NCI-H1694 treated with DMSO at 0.1 percent for 48 hours (cell line): ENCODE results near the gene SETD1A.
"Not testable (repeated sequence)": the region's sequence is repeated elsewhere in the genome, so short reads cannot be mapped to it uniquely, and the experiment has no call there.

ENCODE experiments used
- DNase-seq: peaks from one replicate; lab custom pipeline; 2025; lab: John Stamatoyannopoulos, UW

The SETD1A gene

DNA sequence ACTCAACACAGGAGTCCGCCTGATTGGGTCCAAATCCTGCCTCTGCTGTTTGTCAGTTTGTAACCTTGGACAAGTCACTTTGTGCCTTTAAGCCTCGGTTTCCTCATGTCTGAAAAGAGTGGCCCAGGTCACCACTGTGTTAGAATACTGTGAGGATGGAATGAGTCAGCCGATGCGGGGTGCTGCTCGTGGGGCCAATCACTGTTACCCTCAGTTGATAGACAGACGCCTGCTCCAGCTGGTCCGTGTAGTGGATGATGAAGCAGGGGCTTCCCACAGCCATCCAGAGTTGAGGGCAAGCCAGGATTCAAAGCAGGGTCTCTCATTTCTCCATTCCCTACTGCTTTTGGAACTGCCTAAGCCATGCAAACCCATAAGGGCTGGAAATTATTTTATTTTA is 28.4 kb upstream of the SETD1A start:
- DNase-seq, result no peak

DNA sequence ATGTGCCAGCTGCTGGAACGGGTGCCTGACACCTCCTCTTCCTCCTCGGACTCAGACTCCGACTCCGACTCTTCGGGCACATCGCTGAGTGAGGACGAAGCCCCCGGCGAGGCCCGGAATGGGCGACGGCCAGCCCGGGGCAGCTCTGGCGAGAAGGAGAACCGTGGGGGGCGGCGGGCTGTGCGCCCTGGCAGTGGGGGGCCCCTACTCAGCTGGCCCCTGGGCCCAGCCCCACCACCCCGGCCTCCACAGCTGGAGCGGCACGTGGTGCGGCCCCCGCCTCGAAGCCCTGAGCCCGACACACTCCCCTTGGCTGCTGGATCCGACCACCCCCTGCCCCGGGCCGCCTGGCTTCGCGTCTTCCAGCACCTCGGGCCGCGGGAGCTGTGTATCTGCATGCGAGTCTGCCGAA is 27.4 kb upstream of the SETD1A start:
- DNase-seq, result no peak

DNA sequence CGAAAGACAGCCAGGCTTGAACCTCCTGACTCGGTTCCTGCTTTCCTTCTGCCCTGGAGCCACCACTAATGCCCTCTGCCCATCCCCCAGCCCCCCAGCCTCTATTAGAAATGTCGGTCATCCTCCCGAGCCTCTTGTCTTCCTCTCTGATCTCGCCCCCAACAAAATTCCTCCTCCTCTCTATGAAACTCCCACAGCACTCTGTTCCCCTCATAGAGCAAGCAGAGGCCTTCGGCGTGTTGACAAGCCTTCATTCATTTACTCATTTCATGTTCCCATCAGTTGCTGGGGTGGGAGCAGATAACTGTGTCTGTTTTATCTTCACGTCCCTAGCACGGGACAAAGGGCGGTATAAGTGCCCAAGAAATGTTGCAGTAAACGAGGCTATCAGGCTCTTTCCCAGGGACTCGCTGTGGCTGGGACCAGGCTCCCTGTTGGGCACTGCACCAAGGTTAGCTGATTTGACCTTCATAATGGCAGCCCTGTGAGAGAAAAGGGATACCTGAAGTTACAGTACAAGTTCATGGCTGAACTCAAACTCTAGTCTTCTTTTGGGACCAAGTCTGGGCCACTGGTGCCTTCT is 26.4 kb upstream of the SETD1A start:
- DNase-seq, result no peak

DNA sequence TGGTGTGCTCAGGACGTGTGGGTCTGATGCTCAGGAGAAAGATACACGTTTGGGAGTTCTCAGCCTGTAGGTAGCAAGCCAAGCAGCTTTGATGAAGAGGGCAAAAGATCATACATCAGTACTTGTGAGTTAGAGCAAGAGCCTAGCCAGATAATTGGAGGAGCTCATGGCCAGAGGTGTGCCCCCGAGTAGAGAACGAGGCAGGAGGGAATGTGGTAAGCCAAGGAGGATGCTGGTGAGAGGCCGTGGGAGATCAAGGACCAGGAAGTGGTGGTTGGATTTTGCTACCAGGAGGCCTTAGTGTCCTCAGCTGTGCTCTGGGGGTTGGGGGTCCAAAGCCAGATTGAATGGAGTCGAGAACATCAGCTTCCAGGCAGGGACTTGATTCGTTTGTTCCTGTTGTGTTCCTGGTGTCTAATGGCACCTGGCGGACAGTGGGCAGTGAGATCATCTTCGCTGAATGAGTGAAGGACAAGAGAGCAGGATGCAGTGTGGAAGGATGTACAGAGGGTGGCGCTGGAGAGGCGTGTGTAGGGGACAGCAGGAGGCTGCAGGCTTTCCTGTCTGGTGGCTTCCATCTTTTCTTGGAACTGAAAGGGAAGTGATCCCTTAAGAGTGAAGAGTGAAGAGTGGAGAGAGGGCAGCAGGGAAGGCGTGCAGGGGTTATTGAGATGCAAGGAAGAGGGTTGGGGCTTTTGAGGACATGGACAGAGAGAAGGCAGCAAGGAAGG is 22.6 kb upstream of the SETD1A start:
- peak; percentile 9 for DNase-seq

DNA sequence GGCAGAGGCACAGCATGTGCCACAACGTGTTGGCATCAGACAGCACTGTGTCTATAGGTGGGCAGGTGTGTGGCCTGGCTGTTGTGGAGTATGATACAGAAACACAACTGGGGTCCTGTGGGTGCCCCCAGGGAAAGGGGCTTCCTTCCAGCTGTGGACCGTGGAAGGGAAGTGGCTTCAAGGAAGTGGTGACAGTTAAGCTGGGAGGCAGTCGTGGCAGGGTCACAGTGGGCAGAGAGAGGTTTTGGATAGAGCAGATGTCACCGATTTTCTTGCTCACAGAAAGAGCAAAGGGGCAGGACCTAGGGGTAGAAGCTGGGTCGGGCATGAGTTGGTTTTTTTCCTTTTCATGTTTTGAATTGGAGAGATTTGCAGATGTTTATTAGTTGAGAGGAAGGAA is 19.9 kb upstream of the SETD1A start:
- DNase-seq, result no peak

DNA sequence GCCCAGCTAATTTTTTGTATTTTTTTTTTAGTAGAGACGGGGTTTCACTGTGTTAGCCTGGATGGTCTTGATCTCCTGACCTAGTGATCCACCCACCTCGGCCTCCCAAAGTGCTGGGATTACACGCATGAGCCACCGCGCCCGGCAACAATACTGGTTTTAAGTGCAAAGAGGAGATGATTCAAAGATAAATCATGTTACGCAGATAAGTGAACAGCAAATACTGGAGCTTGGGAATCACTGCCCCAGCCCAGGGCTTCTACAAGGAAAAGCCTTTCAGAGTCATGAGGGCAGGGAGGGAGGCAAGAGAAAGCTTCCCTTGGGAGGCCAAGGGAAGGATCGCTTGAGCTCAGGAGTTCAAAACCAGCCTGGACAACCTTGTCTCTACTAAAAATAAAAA is 18.0 kb upstream of the SETD1A start:
- DNase-seq, result not testable (repeated sequence)

DNA sequence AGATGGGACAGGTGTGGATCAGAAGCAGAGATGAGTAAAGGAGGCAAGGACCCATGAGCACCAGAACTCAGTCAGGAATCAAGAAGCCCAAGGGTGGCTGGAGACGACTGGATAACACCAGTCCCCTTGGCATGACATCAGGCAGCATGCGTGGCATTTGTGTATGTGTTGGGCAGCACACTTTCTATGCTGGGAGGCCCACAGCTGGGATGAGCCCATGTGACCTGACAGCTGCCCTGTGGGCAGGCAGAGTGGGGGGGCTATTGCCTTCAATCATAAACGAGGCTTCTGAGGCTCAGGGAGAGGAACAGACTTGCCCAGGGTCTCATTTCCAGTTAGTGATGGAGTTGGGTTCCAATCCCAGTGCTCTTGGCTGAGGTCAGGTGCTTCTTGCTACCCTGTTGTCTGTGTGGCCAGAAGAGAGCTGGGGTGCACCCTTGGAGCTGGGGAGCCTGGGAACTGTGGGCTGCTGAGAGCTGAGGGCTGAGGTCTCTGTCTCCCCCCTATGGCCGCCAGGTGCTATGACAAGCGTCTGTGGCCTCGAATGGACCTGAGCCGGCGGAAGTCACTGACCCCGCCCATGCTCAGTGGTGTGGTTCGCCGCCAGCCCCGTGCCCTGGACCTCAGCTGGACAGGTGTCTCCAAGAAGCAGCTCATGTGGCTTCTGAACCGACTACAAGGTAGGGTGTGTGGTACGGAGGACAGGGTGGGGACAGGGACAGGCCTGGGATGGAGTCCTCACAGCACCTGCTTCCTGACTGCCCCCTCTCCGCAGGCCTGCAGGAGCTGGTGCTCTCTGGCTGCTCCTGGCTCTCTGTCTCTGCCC is 15.7 kb upstream of the SETD1A start:
- no peak for DNase-seq

DNA sequence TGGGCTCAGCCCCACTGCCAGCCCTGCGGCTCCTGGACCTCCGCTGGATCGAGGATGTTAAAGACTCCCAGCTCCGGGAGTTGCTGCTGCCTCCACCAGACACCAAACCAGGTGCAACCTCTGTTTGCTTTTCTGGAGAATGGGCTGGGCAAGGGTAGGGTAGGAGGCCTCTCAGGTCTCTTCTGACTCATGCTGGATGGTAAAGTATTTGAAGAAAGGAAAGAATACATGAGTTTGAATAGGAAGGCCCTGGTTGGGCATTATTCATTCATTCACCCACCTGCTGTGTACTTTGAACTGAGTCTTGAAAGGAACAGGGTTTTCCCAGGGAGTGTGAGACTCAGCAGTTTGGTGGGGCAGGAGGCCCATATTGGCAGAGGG is 15.1 kb upstream of the SETD1A start:
- DNase-seq, result no peak

DNA sequence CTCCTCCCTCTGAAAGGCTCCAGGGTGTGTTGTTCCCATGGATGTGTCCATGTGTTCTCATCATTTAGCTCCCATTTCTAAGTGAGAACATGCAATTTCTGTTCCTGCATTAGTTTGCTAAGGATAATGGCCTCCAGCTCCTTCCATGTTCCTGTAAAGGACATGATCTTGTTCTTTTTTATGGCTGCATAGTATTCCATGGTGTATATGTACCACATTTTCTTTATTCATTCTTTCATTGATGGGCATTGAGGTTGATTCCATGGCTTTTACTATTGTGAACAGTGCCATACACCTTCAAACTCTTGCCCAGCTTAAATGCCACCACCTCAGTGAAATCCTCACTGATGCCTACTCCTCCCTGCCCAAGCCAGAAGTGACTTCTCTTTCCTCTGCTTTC is 13.2 kb upstream of the SETD1A start:
- no peak for DNase-seq

DNA sequence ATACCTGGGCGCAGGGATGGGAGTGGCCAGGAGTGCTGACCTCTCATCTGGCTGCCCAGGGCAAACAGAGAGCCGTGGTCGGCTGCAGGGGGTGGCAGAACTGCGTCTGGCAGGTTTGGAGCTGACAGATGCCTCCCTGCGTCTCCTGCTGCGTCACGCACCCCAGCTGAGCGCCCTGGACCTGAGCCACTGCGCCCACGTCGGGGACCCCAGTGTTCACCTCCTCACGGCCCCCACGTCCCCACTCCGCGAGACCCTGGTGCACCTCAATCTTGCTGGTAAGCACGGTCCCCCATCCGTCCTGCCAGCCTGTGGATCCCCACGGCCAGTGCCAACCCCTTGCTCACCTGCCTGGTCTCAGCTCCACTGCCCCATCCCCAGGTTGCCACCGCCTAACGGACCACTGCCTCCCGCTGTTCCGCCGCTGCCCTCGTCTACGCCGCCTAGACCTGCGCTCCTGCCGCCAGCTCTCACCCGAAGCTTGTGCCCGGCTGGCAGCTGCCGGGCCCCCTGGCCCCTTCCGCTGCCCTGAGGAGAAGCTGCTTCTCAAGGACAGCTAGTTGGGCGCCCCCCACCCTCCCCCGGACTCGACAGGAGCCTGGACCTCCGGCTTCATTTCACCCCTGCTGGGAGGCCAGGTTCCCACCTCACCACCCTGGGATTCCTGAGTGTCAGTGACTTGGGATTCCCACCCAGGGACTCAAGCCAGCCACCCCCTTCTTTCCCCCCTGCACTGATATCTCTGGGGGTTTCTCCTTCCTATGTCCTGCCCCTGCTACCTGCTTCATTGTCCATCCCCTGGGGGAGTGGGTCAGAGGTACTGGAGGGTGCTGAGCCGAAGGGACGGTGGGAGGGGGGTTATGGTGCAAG is 10.6 kb upstream of the SETD1A start:
- no peak for DNase-seq

DNA sequence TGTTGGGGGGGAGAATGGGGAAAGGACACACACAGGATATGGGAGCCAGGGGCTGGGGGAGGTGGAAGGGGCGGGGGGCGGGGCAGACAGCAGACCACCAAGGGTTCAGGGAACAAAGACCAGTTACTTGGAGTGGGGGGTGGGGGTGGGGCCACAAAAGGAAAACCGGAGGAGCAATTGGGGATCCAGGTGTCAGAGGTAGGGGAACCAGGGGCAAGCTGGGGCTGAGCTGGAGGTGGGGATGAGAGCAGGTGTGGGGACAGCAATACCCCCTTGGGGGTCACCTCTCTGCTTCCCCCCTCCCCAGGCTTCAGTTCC is 10.1 kb upstream of the SETD1A start:
- no peak for DNase-seq

DNA sequence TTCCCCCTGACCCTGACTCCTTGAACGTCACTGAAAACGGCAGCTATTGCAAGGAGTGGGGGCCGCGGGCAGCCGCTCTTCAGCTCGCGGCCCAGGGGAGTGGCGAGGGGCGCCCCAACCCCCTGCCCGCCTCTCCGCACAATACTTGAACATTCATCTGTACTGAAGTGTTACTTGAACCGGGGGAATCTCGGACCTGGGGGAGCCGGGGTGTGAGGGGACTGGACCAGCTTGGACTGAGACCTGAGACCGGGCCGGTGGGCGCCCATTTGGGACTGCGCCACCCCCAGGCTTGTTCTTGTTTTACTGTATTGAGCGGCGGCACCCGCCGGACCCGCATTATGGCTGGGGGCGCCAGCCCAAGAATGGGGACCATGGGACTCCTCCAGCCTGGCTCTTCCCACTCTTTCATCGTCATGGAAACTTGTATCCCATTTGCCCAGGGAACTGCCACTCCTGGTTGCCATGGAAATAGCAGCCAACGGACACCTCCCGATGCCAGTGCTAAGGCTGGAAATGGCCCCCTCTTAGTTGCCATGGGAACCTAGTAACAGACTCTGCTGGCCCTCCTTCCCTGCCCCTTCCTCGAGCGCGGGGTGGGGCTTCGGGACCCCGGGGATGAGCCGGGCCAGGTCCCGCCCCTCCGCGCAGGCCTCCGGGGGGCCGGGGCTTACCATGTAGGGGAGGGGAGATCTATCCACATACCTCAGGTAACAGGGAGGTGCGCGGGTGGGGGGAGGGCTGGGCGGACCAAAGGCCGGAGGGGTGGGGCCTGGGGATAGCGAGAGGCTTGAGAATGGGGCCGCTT is 9.5 kb upstream of the SETD1A start:
- no peak for DNase-seq

DNA sequence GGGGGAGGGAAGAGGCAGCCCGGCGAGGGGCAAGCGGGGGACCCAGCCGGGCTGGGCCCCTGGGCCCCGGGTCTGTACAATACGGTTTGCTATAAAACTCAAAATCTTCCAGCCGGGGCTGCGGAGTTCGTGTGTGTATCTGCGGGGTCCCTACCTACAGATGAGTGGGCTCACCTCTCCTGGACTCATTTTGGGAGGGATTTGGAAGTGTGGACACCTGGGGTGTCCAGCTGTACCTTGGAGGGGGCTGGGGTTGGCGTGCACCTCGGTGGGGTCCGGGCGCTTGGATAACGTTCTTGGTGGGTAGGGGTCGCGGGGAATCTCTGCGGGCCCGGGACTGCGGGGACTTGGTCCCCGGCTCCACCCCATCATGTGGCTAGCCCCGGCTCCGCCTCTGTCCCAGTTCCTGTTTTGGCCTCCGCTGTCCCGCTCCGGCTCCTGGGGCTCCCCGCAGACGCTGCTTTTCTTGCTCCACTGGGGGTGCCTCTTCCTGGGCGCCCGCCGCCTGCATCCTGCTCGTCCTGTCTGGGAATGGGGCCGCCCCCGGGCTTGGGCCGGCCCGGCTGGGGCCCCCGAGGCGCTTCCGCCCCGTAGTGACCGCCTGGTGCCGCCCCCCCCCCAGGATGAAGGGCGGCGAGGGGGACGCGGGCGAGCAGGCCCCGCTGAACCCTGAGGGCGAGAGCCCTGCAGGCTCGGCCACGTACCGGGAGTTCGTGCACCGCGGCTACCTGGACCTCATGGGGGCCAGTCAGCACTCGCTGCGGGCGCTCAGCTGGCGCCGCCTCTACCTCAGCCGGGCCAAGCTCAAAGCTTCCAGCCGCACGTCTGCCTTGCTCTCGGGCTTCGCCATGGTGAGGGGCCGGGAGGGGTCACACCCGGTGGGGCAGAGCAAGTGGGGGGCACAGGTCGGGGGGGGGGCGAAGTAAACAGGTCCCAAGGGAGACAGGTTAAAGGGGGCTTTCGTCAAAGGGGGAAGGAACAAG is 8.6 kb upstream of the SETD1A start, which contains the start of gene ORAI3:
ORAI3 (plus strand) TSS at position 402 of the 983 bp plus-strand sequence; CDS start at position 624, 222 bp downstream.
- no peak for DNase-seq

DNA sequence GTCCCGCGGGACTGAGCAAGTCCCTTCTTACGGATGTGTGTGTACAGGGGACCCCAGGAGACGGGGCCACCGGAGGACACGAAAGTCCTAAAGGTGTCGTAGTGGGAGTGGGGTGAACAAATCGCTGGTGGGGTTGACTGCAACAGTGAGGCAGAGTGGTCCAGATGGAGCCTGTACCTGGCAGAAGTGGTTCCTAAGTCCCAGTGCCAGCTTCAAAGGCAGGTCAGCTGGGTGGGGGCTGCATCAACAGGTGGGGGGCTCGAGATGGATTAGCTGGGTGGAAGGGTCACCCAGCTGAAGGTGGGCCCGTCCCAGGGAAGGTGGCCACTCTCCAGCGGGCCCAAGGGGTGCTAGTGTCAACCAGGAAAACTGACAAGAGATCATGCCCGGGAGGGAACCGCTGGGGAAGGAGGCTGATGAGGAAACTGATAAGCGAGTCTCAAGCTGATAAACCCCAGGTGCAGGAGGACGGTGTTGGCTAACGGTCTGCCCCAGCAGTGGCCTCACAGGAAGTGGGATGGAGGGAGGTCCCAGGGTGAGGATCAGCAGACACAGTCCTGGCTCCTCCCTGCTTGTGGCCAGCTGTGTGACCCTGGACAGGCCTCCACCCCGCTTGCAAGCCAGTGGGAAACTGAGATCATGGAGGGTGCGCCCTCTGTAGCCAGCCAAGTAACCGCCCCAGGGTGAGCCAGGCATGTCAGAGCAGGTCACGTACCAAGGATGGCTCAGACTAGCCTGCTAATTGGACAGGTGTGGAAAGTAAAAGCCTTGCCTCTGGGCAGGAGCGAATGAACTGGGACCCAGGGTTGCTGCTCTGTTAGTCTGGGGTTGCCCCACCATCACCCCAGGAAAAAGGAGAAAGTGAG is 7.7 kb upstream of the SETD1A start:
- DNase-seq, result no peak

DNA sequence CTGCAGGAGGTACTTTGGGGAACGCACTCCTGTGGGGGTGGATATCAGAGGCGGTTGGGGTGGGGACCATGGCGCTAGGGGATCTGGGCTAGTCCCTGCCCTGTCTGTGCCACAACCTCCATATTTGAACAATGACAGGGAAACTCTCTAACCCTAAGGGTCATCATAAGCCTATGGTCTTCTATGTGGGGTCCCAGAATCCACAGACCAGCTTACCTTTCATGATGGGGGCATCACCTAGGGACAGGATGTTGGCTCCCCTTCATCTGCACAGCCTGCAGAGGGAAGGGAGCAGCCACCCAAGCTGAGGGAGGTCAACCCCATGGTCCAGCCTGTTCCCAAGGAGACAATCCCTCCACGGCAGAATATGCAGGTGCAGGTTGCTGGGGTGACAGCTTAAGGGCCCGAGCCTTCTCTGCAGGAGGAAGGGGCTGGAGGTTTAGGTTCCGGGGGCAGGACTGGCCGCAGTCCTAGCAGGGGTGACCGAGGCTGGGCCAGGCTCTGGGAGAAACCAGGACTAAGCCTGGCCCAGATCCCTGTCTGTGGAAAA is 7.0 kb upstream of the SETD1A start:
- DNase-seq, result no peak

DNA sequence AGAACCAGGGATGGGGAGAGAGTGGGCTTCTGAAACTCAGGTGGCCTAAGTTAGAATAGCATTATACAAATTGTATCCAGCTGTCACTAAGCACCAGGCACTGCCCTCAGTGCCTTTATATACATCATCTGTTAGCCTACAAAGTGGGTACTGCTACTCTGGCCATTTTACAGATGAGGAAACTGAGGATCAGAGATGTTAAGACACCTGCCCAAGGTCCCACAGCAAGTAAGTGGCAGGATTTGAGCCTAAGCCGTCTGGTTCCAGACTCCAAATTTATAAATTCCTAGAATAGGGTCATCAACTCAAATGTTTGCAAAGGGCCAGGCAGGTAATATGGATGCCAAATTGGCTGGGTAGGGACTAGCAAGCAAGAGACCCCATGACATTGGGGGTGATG is 6.4 kb upstream of the SETD1A start:
- no peak for DNase-seq

DNA sequence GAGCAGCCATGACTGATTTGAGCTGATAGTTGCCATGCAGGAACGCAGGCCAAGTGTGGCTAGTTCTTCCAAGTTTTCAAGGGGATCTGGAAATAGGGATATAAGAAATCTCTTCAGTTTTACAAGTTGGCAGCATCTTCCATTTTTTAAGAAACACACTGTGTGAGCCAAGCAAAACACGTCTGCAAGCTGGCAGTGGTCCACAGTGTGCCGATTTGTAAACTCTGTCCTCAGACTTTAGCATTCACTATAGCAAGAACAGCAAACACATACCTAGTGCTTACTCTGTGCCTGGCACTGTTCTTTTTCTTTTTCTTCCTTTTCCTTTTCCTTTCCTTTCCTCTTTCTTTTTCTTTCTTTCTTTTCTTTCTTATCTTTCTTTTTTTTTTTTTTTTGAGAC is 5.8 kb upstream of the SETD1A start:
- DNase-seq, result no peak

DNA sequence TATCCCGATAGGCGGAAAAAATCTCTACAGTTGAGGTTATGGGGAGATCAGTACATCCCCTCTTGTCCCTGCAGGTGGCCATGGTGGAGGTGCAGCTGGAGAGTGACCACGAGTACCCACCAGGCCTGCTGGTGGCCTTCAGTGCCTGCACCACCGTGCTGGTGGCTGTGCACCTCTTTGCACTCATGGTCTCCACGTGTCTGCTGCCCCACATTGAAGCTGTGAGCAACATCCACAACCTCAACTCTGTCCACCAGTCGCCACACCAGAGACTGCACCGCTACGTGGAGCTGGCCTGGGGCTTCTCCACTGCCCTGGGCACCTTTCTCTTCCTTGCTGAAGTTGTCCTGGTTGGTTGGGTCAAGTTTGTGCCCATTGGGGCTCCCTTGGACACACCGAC is 4.4 kb upstream of the SETD1A start:
- DNase-seq, result no peak
